ENCODE results near the gene KRTAP5-3. TPM values are rescaled to one million over a fixed set of nuclear protein-coding genes. Genes with fewer than 3 reads are reported as not detected.

The KRTAP5-3 gene, protein sequence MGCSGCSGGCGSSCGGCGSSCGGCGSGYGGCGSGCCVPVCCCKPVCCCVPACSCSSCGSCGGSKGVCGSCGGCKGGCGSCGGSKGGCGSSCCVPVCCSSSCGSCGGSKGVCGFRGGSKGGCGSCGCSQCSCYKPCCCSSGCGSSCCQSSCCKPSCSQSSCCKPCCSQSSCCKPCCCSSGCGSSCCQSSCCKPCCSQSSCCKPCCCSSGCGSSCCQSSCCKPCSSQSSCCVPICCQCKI
- not detected in 2 replicates for polyA plus RNA-seq (2013)

GRCh38 chr11:1608363-1608762 lies at the start of gene KRTAP5-3:
Gene KRTAP5-3, minus strand, starts transcription at chr11:1608463. Its CDS starts 78 bp downstream, at chr11:1608385.
- no peaks in the 10 kb centered on the region for H3K27me3 ChIP-seq (ENCODE audit: insufficient read depth, low read length)
- WGBS (ENCODE audit: extremely low coverage, insufficient coverage, insufficient read length) = no CpG with 5 or more reads among the region's 4 CpGs

DNA sequence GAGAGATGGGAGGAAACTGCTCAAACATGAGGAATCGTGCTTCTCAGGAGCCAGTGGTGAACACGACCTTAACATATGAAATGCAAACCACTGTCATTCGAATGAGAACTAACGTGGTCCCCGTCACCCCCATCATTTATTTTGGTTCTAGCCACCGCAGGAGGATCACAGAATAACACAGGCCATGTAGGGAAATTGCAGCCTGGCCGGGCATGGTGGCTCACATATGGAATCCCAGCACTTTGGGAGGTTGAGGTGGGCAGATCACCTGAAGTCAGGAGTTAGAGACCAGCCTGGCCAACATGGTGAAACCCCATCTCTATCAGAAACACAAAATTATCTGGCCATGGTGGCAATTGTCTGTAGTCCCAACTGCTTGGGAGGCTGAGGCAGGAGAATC lies 48.4 kb upstream of the KRTAP5-3 start:
- Histone ChIP-seq H3K4me2 (ENCODE audit: low read length) (no peak overlapping the region), H2BK120ac (ENCODE audit: insufficient read depth, low read length, poor library complexity) (no peak overlapping the region), H2BK5ac (ENCODE audit: low read depth, low read length, poor library complexity) (no peak overlapping the region), H3K27me3 (ENCODE audit: insufficient read depth, low read length) (no peaks in the 10 kb centered on the region), H3K23ac (ENCODE audit: low read length) (no peak overlapping the region), H4K91ac (ENCODE audit: low read depth, low read length) (no peak overlapping the region), H3K9me3 (ENCODE audit: insufficient read depth, low read depth, low read length) (no peaks in the 10 kb centered on the region), H3K27ac (ENCODE audit: low read depth, low read length) (no peak overlapping the region), H2AFZ (ENCODE audit: insufficient read depth, low read length, poor library complexity) (no peak overlapping the region), H3K79me1 (ENCODE audit: low read length) (no peaks in the 10 kb centered on the region), H2BK12ac (ENCODE audit: low read length) (no peak overlapping the region), H3K9ac (ENCODE audit: low read length) (no peak overlapping the region), H3K14ac (ENCODE audit: low read length) (no peak overlapping the region), H3K18ac (ENCODE audit: low read length) (no peak overlapping the region), H2AK5ac (ENCODE audit: low read length) (no peak overlapping the region), H3K4me3 (ENCODE audit: low read depth, low read length) (no peak overlapping the region), H3K36me3 (ENCODE audit: control insufficient read depth in 1 of 2, insufficient read depth in 2 of 2, low read length in 2 of 2) (no peaks in the 10 kb centered on the region), H4K12ac (ENCODE audit: low read depth, low read length) (no peak overlapping the region), H3K79me2 (ENCODE audit: control insufficient read depth, insufficient read depth, low read length, poor library complexity) (no peaks in the 10 kb centered on the region), H3K4ac (ENCODE audit: low read depth, low read length) (no peak overlapping the region), H3K4me1 (ENCODE audit: control insufficient read depth in 1 of 2, insufficient read depth in 2 of 2, low read length in 2 of 2) (no peaks in the 10 kb centered on the region), H4K8ac (ENCODE audit: low read depth, low read length) (no peak overlapping the region)
- DNase-seq = no peak
- WGBS (ENCODE audit: extremely low coverage, insufficient coverage, insufficient read length) = no CpG with 5 or more reads among the region's 7 CpGs

More at GRCh38 chr11:1608363-1608762, at the start of gene KRTAP5-3:
- Histone ChIP-seq H2BK12ac (ENCODE audit: low read length) (no peak within 1 kb of the TSS), H3K9me3 (ENCODE audit: insufficient read depth, low read depth, low read length) (peaks cover 1% of the 10 kb centered on the region), H4K91ac (ENCODE audit: low read depth, low read length) (no peak within 1 kb of the TSS), H4K8ac (ENCODE audit: low read depth, low read length) (no peak within 1 kb of the TSS), H2AK5ac (ENCODE audit: low read length) (no peak within 1 kb of the TSS), H3K4me1 (ENCODE audit: control insufficient read depth in 1 of 2, insufficient read depth in 2 of 2, low read length in 2 of 2) (no peaks in the 10 kb centered on the region), H3K79me2 (ENCODE audit: control insufficient read depth, insufficient read depth, low read length, poor library complexity) (no peaks in the 10 kb centered on the region), H3K27ac (ENCODE audit: low read depth, low read length) (no peak within 1 kb of the TSS), H3K4me3 (ENCODE audit: low read depth, low read length) (no peak within 1 kb of the TSS), H2AFZ (ENCODE audit: insufficient read depth, low read length, poor library complexity) (no peak within 1 kb of the TSS), H2BK120ac (ENCODE audit: insufficient read depth, low read length, poor library complexity) (no peak within 1 kb of the TSS), H4K12ac (ENCODE audit: low read depth, low read length) (no peak within 1 kb of the TSS), H3K14ac (ENCODE audit: low read length) (no peak within 1 kb of the TSS), H3K79me1 (ENCODE audit: low read length) (no peaks in the 10 kb centered on the region), H3K4ac (ENCODE audit: low read depth, low read length) (no peak within 1 kb of the TSS), H3K4me2 (ENCODE audit: low read length) (no peak within 1 kb of the TSS), H3K9ac (ENCODE audit: low read length) (no peak within 1 kb of the TSS), H3K18ac (ENCODE audit: low read length) (no peak within 1 kb of the TSS), H2BK5ac (ENCODE audit: low read depth, low read length, poor library complexity) (no peak within 1 kb of the TSS), H3K36me3 (ENCODE audit: control insufficient read depth in 1 of 2, insufficient read depth in 2 of 2, low read length in 2 of 2) (no peaks in the 10 kb centered on the region), H3K23ac (ENCODE audit: low read length) (no peak within 1 kb of the TSS)
- DNase-seq = no peak

DNA sequence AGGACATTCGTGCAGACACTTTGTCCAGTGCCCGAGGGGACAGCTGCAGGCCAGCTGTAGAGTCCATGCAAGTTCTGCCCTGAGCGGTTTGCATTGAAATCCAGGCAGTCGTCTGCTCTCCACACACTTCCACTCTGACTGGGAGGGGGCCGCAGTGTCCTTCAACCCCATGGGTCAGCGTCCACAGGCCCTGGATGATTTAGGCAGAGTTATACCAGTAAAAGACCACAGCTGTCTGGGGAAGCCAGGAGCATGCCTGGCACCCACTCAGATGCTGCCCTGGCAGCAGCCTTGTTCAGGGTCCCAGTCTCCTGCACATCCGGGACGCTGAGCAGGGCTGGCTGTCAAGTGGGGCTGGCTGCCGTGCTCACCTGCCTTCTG lies 47.8 kb upstream of the KRTAP5-3 start:
- Histone ChIP-seq H3K27ac (ENCODE audit: low read depth, low read length) (no peak overlapping the region), H3K79me2 (ENCODE audit: control insufficient read depth, insufficient read depth, low read length, poor library complexity) (no peaks in the 10 kb centered on the region), H4K8ac (ENCODE audit: low read depth, low read length) (no peak overlapping the region), H3K23ac (ENCODE audit: low read length) (no peak overlapping the region), H3K14ac (ENCODE audit: low read length) (no peak overlapping the region), H2BK5ac (ENCODE audit: low read depth, low read length, poor library complexity) (no peak overlapping the region), H2BK120ac (ENCODE audit: insufficient read depth, low read length, poor library complexity) (no peak overlapping the region), H2BK12ac (ENCODE audit: low read length) (no peak overlapping the region), H3K36me3 (ENCODE audit: control insufficient read depth in 1 of 2, insufficient read depth in 2 of 2, low read length in 2 of 2) (no peaks in the 10 kb centered on the region), H3K4me2 (ENCODE audit: low read length) (no peak overlapping the region), H4K91ac (ENCODE audit: low read depth, low read length) (no peak overlapping the region), H3K9me3 (ENCODE audit: insufficient read depth, low read depth, low read length) (no peaks in the 10 kb centered on the region), H3K79me1 (ENCODE audit: low read length) (no peaks in the 10 kb centered on the region), H3K4me1 (ENCODE audit: control insufficient read depth in 1 of 2, insufficient read depth in 2 of 2, low read length in 2 of 2) (no peaks in the 10 kb centered on the region), H2AFZ (ENCODE audit: insufficient read depth, low read length, poor library complexity) (no peak overlapping the region), H4K12ac (ENCODE audit: low read depth, low read length) (no peak overlapping the region), H3K18ac (ENCODE audit: low read length) (no peak overlapping the region), H3K4ac (ENCODE audit: low read depth, low read length) (no peak overlapping the region), H2AK5ac (ENCODE audit: low read length) (no peak overlapping the region), H3K9ac (ENCODE audit: low read length) (no peak overlapping the region), H3K4me3 (ENCODE audit: low read depth, low read length) (peak overlapping the region; percentile 5), H3K27me3 (ENCODE audit: insufficient read depth, low read length) (no peaks in the 10 kb centered on the region)
- DNase-seq = no peak
- WGBS (ENCODE audit: extremely low coverage, insufficient coverage, insufficient read length) = no CpG with 5 or more reads among the region's 9 CpGs

DNA sequence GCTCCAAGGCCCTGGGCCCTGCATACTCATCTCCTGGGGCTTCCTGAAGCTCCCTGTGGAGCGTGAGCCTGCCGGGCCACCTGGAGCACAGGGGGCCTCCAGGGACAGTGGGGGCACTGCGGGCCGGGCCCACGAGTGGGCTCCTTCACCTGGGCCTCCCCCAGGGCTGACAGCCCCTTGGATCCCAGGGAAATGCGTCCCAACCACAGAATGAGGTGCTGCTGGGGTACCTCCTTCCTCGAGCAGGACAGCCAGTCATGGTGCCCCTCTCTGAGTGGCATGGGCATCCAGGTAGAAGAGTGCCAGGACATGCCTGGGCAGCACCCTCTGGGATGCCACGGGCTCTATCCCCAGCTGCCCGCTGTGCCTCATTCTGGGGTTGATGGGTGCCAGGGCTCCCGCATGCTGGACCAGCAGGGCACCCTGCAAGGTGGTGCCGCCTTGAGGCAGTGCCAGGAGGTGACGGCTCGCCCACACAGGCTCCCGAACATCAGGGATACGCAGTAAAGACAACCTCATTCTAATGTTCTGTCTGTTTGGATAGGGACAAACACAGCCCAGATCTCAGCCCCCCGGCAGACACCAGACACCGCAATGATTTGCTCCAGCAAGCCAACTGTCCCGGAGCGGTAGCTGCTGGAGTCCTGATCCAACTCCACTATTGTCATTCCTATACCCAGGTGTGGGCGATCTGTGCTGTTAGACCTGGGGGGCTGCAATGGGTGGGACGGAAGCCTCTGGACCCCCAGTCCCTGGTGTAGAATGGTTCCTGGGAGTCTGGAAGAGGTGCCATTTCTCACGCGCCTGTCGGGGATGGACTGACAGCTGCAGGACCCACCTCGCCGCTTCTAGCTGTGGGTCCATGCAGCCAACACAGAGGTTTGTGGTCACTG lies 47.2 kb upstream of the KRTAP5-3 start:
- Histone ChIP-seq H2BK120ac (ENCODE audit: insufficient read depth, low read length, poor library complexity) (no peak overlapping the region), H3K27ac (ENCODE audit: low read depth, low read length) (no peak overlapping the region), H3K23ac (ENCODE audit: low read length) (no peak overlapping the region), H3K9me3 (ENCODE audit: insufficient read depth, low read depth, low read length) (no peaks in the 10 kb centered on the region), H2AFZ (ENCODE audit: insufficient read depth, low read length, poor library complexity) (no peak overlapping the region), H3K79me2 (ENCODE audit: control insufficient read depth, insufficient read depth, low read length, poor library complexity) (no peaks in the 10 kb centered on the region), H4K91ac (ENCODE audit: low read depth, low read length) (no peak overlapping the region), H4K12ac (ENCODE audit: low read depth, low read length) (no peak overlapping the region), H2BK12ac (ENCODE audit: low read length) (no peak overlapping the region), H2AK5ac (ENCODE audit: low read length) (no peak overlapping the region), H2BK5ac (ENCODE audit: low read depth, low read length, poor library complexity) (no peak overlapping the region), H4K8ac (ENCODE audit: low read depth, low read length) (no peak overlapping the region), H3K4me3 (ENCODE audit: low read depth, low read length) (peak overlapping the region; percentile 5), H3K4me1 (ENCODE audit: control insufficient read depth in 1 of 2, insufficient read depth in 2 of 2, low read length in 2 of 2) (no peaks in the 10 kb centered on the region), H3K4ac (ENCODE audit: low read depth, low read length) (no peak overlapping the region), H3K36me3 (ENCODE audit: control insufficient read depth in 1 of 2, insufficient read depth in 2 of 2, low read length in 2 of 2) (no peaks in the 10 kb centered on the region), H3K9ac (ENCODE audit: low read length) (no peak overlapping the region), H3K79me1 (ENCODE audit: low read length) (no peaks in the 10 kb centered on the region), H3K27me3 (ENCODE audit: insufficient read depth, low read length) (no peaks in the 10 kb centered on the region), H3K14ac (ENCODE audit: low read length) (no peak overlapping the region), H3K18ac (ENCODE audit: low read length) (no peak overlapping the region), H3K4me2 (ENCODE audit: low read length) (no peak overlapping the region)
- DNase-seq = no peak
- WGBS (ENCODE audit: extremely low coverage, insufficient coverage, insufficient read length) = no CpG with 5 or more reads among the region's 26 CpGs

All from trophoblast cell (in vitro differentiated cells and primary cell).